Measurements from ENCODE around the gene LAS1L.
A peak's percentile ranks its signal among the peaks of the same experiment; 100 is the strongest.

Gene LAS1L

GRCh38 chrX:65534450-65535292 is at the start of gene LAS1L:
Gene LAS1L (minus strand): TSS chrX:65534787. CDS start chrX:65534715, 72 bp downstream.
- TF ChIP-seq, protein P1, sequence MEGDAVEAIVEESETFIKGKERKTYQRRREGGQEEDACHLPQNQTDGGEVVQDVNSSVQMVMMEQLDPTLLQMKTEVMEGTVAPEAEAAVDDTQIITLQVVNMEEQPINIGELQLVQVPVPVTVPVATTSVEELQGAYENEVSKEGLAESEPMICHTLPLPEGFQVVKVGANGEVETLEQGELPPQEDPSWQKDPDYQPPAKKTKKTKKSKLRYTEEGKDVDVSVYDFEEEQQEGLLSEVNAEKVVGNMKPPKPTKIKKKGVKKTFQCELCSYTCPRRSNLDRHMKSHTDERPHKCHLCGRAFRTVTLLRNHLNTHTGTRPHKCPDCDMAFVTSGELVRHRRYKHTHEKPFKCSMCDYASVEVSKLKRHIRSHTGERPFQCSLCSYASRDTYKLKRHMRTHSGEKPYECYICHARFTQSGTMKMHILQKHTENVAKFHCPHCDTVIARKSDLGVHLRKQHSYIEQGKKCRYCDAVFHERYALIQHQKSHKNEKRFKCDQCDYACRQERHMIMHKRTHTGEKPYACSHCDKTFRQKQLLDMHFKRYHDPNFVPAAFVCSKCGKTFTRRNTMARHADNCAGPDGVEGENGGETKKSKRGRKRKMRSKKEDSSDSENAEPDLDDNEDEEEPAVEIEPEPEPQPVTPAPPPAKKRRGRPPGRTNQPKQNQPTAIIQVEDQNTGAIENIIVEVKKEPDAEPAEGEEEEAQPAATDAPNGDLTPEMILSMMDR (conservative IDR thresholded peaks at IDR 0.05; ENCODE audit: low read depth), result no peak
- DNase-seq (ENCODE audit: low spot score), result peak; percentile 96
- peak within 1 kb of the TSS; percentile 57 for H3K27ac ChIP-seq
- CTCF ChIA-PET, result no interaction called here
- POLR2A ChIA-PET (ENCODE audit: low non-redundant PET), result no interaction called here

DNA sequence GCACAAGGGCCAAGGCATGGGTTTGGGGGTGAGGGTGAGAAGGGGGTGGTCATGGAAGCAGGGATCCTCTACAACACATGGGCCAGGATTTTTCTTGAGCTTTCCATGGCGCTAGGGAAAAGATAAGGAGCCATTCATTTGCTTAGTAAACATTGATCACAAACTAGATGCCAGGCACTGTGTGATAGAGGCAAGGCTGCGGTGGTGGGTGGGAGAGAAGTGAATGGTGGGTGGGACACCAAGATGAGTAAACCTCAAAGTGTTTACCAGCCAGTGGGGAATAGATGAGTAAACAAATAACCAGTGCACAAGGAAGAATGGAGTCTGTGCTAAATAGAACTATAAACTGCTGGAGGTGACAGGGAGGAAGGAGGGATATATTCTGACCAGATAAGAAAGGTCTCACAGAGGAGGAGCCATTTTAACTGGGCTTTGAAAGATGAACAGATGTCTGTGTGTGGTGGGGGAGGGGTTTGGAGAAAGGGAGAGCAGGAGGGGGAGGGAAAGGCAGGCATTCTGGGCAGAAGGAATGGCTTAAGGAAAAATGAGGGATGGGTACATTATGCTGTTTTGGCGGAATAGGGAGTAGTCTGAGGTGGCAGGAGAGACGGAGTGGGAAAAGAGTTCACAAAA is 48.0 kb upstream of the LAS1L start:
- ChIA-PET POLR2A (ENCODE audit: low non-redundant PET) (no interaction called here), CTCF (no interaction called here)
- TF ChIP-seq, protein P1 (conservative IDR thresholded peaks at IDR 0.05; ENCODE audit: low read depth), result no peak
- no peak overlapping the region for H3K27ac ChIP-seq
- no peak for DNase-seq (ENCODE audit: low spot score)

GRCh38 chrX:65581661-65582339 is 47.2 kb upstream of the LAS1L start:
- POLR2A ChIA-PET (ENCODE audit: low non-redundant PET), result no interaction called here
- DNase-seq (ENCODE audit: low spot score), result peak; percentile 51
- CTCF ChIA-PET, result no interaction called here
- TF ChIP-seq, protein P1 (conservative IDR thresholded peaks at IDR 0.05; ENCODE audit: low read depth), result peak; percentile 55
- no peak overlapping the region for H3K27ac ChIP-seq

DNA sequence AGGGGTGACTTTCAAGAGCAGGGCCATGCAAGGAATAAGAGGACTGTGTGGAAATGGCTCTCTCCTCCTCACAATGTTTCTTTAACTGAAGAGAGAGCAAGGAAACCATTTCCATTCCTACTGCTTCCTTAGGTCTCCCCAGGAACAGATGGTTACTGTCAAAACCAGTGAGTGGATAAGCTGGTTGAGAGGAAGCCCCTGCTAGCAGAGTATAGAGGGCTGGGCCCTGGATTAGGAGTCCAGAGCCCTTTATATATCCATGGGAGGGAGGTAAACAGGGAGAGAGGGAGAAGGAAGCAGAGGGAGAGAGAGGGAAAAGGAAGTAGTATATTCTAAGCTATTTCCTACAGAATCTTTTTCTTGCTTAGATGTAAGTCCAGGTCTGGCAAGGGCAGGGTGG is 43.8 kb upstream of the LAS1L start:
- DNase-seq (ENCODE audit: low spot score), result no peak
- no peak overlapping the region for H3K27ac ChIP-seq
- ChIA-PET CTCF (no interaction called here), POLR2A (ENCODE audit: low non-redundant PET) (no interaction called here)
- TF ChIP-seq, protein P1 (conservative IDR thresholded peaks at IDR 0.05; ENCODE audit: low read depth), result no peak

DNA sequence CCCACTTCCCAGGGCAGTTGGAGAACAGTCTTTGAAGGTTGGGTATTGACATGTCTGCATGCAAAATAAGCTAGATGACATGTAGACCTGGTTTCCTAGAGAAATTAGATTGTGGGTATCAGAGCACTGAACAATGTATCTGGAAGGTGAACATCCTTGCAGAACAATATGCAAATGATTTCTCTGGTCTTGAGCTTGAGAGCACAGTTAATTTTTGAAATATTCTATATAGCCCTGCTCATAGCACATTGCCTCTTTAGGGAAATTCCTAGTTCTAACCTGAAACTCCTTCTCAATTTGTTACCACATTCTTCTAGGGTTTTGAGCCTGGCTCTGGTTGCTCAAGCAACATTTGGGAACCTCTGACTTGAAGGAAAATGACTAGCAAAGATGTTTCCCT is 41.6 kb upstream of the LAS1L start:
- H3K27ac ChIP-seq, result no peak overlapping the region
- CTCF ChIA-PET, result interaction anchor here (0.6 kb wide), 1 partner anchor 170 kb away, joined by 3 read pairs; no protein-coding TSS in a partner anchor
- no peak for DNase-seq (ENCODE audit: low spot score)
- POLR2A ChIA-PET (ENCODE audit: low non-redundant PET), result no interaction called here
- TF ChIP-seq, protein P1 (conservative IDR thresholded peaks at IDR 0.05; ENCODE audit: low read depth), result no peak

DNA sequence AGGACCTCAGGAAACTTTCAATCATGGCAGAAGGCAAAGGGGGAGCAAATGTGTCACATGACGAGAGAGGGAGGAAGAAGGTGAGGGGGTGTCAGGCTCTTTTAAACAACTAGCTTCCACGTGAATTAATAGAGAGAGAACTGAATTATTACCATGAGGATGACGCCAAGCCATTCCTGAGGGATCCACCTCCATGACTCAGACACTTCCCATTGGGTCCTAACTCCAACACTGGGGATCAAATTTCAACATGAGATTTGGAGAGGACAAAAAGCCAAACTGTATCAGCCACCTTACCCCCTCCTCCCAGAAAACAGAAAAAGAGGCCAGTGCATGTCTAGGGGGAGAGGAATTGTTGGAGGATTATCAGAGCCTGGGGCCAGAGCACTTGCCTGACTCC is 40.4 kb upstream of the LAS1L start:
- no peak overlapping the region for H3K27ac ChIP-seq
- POLR2A ChIA-PET (ENCODE audit: low non-redundant PET), result no interaction called here
- CTCF ChIA-PET, result no interaction called here
- TF ChIP-seq, protein P1 (conservative IDR thresholded peaks at IDR 0.05; ENCODE audit: low read depth), result no peak
- DNase-seq (ENCODE audit: low spot score), result no peak
